Tibial artery (tissue), 4 donors: ENCODE data around the gene NR3C2.
"Not testable (repeated sequence)": the region's sequence is repeated elsewhere in the genome, so short reads cannot be mapped to it uniquely, and the experiment has no call there.

Source experiments
- DNase-seq, 2 donors: peaks; one replicate each; pipeline ENCODE4 v3.0.0-alpha.2; 2019
- H3K27ac ChIP-seq, 2 donors: fragments of 200-600 bp; sonication (generic) in 1 of 2; 1 replicate in 1 of 2; 2 replicates in 1 of 2; pipeline ENCODE4 v1.5.1; 2018 to 2019; ENCODE audit warnings: mild to moderate bottlenecking in 1 of 2
- H3K27me3 ChIP-seq, 2 donors: fragments of 200-600 bp; sonication (generic) in 1 of 2; one replicate each; pipeline versions ENCODE4 v1.5.1 to v1.6.0; 2016 to 2019
- H3K36me3 ChIP-seq, 3 donors: fragments of 200-600 bp; sonication (generic) in 2 of 3; one replicate each; pipeline ENCODE4 v1.5.1; 2016 to 2019; ENCODE audit warnings: mild to moderate bottlenecking in 2 of 3
- H3K4me1 ChIP-seq, 4 donors: fragments of 200-600 bp; sonication (generic) in 2 of 4; 1 replicate in 3 of 4; 2 replicates in 1 of 4; pipeline ENCODE4 v1.5.1; 2016 to 2019
- H3K4me3 ChIP-seq, 2 donors: fragments of 200-600 bp; sonication (generic) in 1 of 2; 1 replicate in 1 of 2; 2 replicates in 1 of 2; pipeline ENCODE4 v1.5.1; 2018 to 2019; ENCODE audit warnings: mild to moderate bottlenecking in 2 of 2
- H3K9me3 ChIP-seq, 3 donors: fragments of 200-600 bp; sonication (generic) in 1 of 3; one replicate each; pipeline ENCODE4 v1.5.1; 2016 to 2019
- intact Hi-C: fragments of 100-400 bp; cut with DNase I; formaldehyde crosslinking; loops from one replicate; pipeline ENCODE4 v1.15.0; 2023; ENCODE audit warnings: low total_unique reads
- TF ChIP-seq, protein P1 (sequence below), 2 experiments: fragments of 200-600 bp in 1 of 2; fragments of 450-650 bp in 1 of 2; IDR thresholded peaks; one replicate each; pipeline ENCODE4 v1.5.1; 2017 to 2019; ENCODE audit warnings: antibody characterized with exemption in 2 of 2, mild to moderate bottlenecking in 1 of 2, moderate library complexity in 1 of 2

Gene NR3C2

GRCh38 chr4:148330161-148330560 lies 112.1 kb downstream of the NR3C2 start:
- DNase-seq, result peak in 1 of 2 donors; percentile 22
- Histone ChIP-seq H3K4me3 (no peak overlapping the region), H3K36me3 (no peaks in the 10 kb centered on the region), H3K27ac (no peak overlapping the region), H3K27me3 (no peaks in the 10 kb centered on the region), H3K4me1 (no peaks in the 10 kb centered on the region), H3K9me3 (no peaks in the 10 kb centered on the region)
- TF ChIP-seq, protein P1, sequence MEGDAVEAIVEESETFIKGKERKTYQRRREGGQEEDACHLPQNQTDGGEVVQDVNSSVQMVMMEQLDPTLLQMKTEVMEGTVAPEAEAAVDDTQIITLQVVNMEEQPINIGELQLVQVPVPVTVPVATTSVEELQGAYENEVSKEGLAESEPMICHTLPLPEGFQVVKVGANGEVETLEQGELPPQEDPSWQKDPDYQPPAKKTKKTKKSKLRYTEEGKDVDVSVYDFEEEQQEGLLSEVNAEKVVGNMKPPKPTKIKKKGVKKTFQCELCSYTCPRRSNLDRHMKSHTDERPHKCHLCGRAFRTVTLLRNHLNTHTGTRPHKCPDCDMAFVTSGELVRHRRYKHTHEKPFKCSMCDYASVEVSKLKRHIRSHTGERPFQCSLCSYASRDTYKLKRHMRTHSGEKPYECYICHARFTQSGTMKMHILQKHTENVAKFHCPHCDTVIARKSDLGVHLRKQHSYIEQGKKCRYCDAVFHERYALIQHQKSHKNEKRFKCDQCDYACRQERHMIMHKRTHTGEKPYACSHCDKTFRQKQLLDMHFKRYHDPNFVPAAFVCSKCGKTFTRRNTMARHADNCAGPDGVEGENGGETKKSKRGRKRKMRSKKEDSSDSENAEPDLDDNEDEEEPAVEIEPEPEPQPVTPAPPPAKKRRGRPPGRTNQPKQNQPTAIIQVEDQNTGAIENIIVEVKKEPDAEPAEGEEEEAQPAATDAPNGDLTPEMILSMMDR (IDR thresholded peaks at IDR 0.05), result no peak
- intact Hi-C loops, result no loop called here

DNA sequence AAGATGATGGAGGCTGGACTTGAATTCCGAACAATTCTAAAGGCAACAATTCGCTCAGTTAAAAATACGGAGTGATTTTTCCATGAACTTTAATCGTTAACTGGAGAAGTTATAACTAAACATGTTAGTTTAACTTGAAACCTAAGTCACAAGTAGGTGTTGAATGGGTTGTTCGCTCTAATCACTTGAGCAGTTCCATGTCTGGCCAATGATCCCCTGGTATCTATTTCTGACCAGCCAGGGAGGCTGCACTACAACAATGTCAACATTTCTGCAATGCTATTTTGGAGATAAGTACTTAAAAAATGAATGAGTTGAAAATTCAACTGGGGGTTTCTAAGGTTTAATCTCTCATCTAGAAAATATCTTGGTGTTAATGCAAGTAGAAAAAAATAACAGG lies 112.5 kb downstream of the NR3C2 start:
- no peaks in the 10 kb centered on the region for H3K9me3 ChIP-seq
- no peak overlapping the region for H3K27ac ChIP-seq
- H3K4me1 ChIP-seq, result no peaks in the 10 kb centered on the region
- H3K36me3 ChIP-seq, result no peaks in the 10 kb centered on the region
- intact Hi-C loops, result no loop called here
- H3K27me3 ChIP-seq, result no peaks in the 10 kb centered on the region
- TF ChIP-seq, protein P1 (IDR thresholded peaks at IDR 0.05), result no peak
- H3K4me3 ChIP-seq, result no peak overlapping the region
- DNase-seq, result no peak

GRCh38 chr4:148327683-148328082 lies 114.5 kb downstream of the NR3C2 start:
- no peak overlapping the region for H3K4me3 ChIP-seq
- H3K9me3 ChIP-seq, result no peaks in the 10 kb centered on the region
- H3K4me1 ChIP-seq, result no peaks in the 10 kb centered on the region
- H3K27ac ChIP-seq, result no peak overlapping the region
- no peaks in the 10 kb centered on the region for H3K36me3 ChIP-seq
- intact Hi-C loops, result no loop called here
- H3K27me3 ChIP-seq, result no peaks in the 10 kb centered on the region
- no peak for DNase-seq
- TF ChIP-seq, protein P1 (IDR thresholded peaks at IDR 0.05), result no peak

DNA sequence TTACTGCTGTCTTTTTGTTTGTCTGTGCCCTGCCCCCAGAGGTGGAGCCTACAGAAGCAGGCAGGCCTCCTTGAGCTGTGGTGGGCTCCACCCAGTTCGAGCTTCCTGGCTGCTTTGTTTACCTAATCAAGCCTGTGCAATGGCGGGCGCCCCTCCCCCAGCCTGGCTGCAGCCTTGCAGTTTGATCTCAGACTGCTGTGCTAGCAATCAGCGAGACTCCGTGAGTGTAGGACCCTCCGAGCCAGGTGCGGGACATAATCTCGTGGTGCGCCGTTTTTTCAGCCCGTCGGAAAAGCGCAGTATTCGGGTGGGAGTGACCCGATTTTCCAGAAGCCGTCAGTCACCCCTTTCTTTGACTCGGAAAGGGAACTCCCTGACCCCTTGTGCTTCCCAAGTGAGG lies 118.9 kb downstream of the NR3C2 start:
- H3K27ac ChIP-seq, DNase-seq, H3K36me3 ChIP-seq, intact Hi-C loops, H3K4me1 ChIP-seq, H3K9me3 ChIP-seq, H3K4me3 ChIP-seq, H3K27me3 ChIP-seq: not testable (repeated sequence)

- Histone ChIP-seq H3K4me3 (no peak overlapping the region), H3K9me3 (no peaks in the 10 kb centered on the region), H3K27me3 (no peaks in the 10 kb centered on the region), H3K27ac (no peak overlapping the region), H3K36me3 (no peaks in the 10 kb centered on the region), H3K4me1 (peaks cover 0 to 8% (median 2%) of the 10 kb centered on the region in 4 donors)
- TF ChIP-seq, protein P1 (IDR thresholded peaks at IDR 0.05), result no peak
- intact Hi-C loops, result no loop called here
- no peak for DNase-seq
Measured at GRCh38 chr4:148315049-148315448, 127.2 kb downstream of the NR3C2 start.

DNA sequence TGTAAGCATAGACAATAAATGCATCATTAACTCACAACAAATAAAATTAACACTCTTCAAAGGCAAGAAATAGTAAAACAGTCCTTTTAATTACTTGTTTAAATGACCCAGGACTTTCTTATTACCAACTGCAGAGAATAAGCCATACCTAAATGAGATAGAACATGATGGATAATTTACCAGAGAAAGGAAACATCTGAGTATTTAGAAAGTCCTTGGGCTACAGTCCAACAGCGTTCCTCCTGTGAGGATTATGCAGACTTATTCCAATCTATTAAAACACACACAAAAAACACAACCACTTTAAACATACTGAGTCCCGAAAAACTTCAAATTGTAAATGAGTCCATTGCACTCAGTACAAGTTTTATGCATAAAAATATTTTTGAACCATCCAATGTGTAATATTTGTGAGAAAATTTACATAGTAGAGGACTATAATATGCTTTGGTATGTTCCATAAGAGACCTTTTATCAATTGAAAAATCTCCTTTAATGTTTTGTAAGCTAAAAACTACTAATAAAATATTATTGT lies 129.2 kb downstream of the NR3C2 start:
- Histone ChIP-seq H3K9me3 (no peaks in the 10 kb centered on the region), H3K27ac (no peak overlapping the region)

More for the DNA sequence above, 129.2 kb downstream of the NR3C2 start:
- no peak for DNase-seq
- no peaks in the 10 kb centered on the region for H3K36me3 ChIP-seq
- TF ChIP-seq, protein P1 (IDR thresholded peaks at IDR 0.05), result no peak
- peaks cover 0 to 8% (median 2%) of the 10 kb centered on the region in 4 donors for H3K4me1 ChIP-seq
- H3K27me3 ChIP-seq, result no peaks in the 10 kb centered on the region
- intact Hi-C loops, result no loop called here
- no peak overlapping the region for H3K4me3 ChIP-seq
